Trophoblast cell (in vitro differentiated cells and primary cell): ENCODE data around the gene FRMPD4.

Experiments used
- DNase-seq, 2 donors: peaks; one replicate each; pipeline ENCODE4 v3.0.0-alpha.2; 2016
- H2AFZ ChIP-seq: 2 replicates; pipeline ENCODE4 v1.6.1; 2013; ENCODE audit warnings: low read length, moderate library complexity, mild to moderate bottlenecking; ENCODE audit not compliant: insufficient read depth, poor library complexity
- H2AK5ac ChIP-seq: 2 replicates; pipeline ENCODE4 v1.6.1; 2013; ENCODE audit warnings: mild to moderate bottlenecking, low read length
- H2BK120ac ChIP-seq: 2 replicates; pipeline ENCODE4 v1.6.1; 2013; ENCODE audit warnings: low read length, mild to moderate bottlenecking, moderate library complexity; ENCODE audit not compliant: insufficient read depth, poor library complexity
- H2BK12ac ChIP-seq: 2 replicates; pipeline ENCODE4 v1.6.1; 2013; ENCODE audit warnings: mild to moderate bottlenecking, low read length, moderate library complexity
- H2BK5ac ChIP-seq: 2 replicates; pipeline ENCODE4 v1.6.1; 2013; ENCODE audit warnings: low read length, low read depth, moderate library complexity, mild to moderate bottlenecking; ENCODE audit not compliant: poor library complexity
- H3K14ac ChIP-seq: 2 replicates; pipeline ENCODE4 v1.6.1; 2013; ENCODE audit warnings: mild to moderate bottlenecking, low read length
- H3K18ac ChIP-seq: 2 replicates; pipeline ENCODE4 v1.6.1; 2013; ENCODE audit warnings: mild to moderate bottlenecking, low read length
- H3K23ac ChIP-seq: 2 replicates; pipeline ENCODE4 v1.6.1; 2013; ENCODE audit warnings: low read length
- H3K27ac ChIP-seq: 2 replicates; pipeline ENCODE4 v1.5.1; 2013; ENCODE audit warnings: low read depth, mild to moderate bottlenecking, inconsistent platforms, low read length, moderate library complexity
- H3K27me3 ChIP-seq: 2 replicates; pipeline ENCODE4 v1.6.1; 2013; ENCODE audit warnings: inconsistent platforms, mild to moderate bottlenecking, low read length, moderate library complexity; ENCODE audit not compliant: insufficient read depth
- H3K36me3 ChIP-seq, 2 experiments: 1 replicate in 1 of 2; 2 replicates in 1 of 2; pipeline ENCODE4 v1.6.1; 2013; ENCODE audit warnings: low read length in 2 of 2, mild to moderate bottlenecking in 2 of 2, moderate library complexity in 1 of 2; ENCODE audit not compliant: insufficient read depth in 2 of 2, control insufficient read depth in 1 of 2
- H3K4ac ChIP-seq: 2 replicates; pipeline ENCODE4 v1.6.1; 2013; ENCODE audit warnings: low read depth, mild to moderate bottlenecking, low read length, moderate library complexity
- H3K4me1 ChIP-seq, 2 experiments: 1 replicate in 1 of 2; 2 replicates in 1 of 2; pipeline ENCODE4 v1.6.1; 2013; ENCODE audit warnings: low read length in 2 of 2, mild to moderate bottlenecking in 2 of 2, moderate library complexity in 1 of 2; ENCODE audit not compliant: insufficient read depth in 2 of 2, control insufficient read depth in 1 of 2
- H3K4me2 ChIP-seq: 2 replicates; pipeline ENCODE4 v1.6.1; 2013; ENCODE audit warnings: inconsistent platforms, mild to moderate bottlenecking, low read length, moderate library complexity
- H3K4me3 ChIP-seq: 2 replicates; pipeline ENCODE4 v1.5.1; 2013; ENCODE audit warnings: mild to moderate bottlenecking, low read depth, low read length, inconsistent platforms
- H3K79me1 ChIP-seq: one replicate; pipeline ENCODE4 v1.6.1; 2013; ENCODE audit warnings: low read length
- H3K79me2 ChIP-seq: 2 replicates; pipeline ENCODE4 v1.6.1; 2013; ENCODE audit warnings: low read length, mild to moderate bottlenecking; ENCODE audit not compliant: control insufficient read depth, insufficient read depth, poor library complexity
- H3K9ac ChIP-seq: 2 replicates; pipeline ENCODE4 v1.6.1; 2013; ENCODE audit warnings: mild to moderate bottlenecking, low read length
- H3K9me3 ChIP-seq: 2 replicates; pipeline ENCODE4 v1.6.1; 2013; ENCODE audit warnings: low read depth, mild to moderate bottlenecking, control low read depth, inconsistent platforms, low read length; ENCODE audit not compliant: insufficient read depth
- H4K12ac ChIP-seq: 2 replicates; pipeline ENCODE4 v1.6.1; 2013; ENCODE audit warnings: low read depth, mild to moderate bottlenecking, low read length, moderate library complexity
- H4K8ac ChIP-seq: 2 replicates; pipeline ENCODE4 v1.6.1; 2013; ENCODE audit warnings: low read depth, mild to moderate bottlenecking, low read length, moderate library complexity
- H4K91ac ChIP-seq: one replicate; pipeline ENCODE4 v1.6.1; 2013; ENCODE audit warnings: low read depth, mild to moderate bottlenecking, low read length, moderate library complexity
- WGBS: extraction: QIAGEN DNeasy Blood & Tissue Kit; methylation state at CpG from one replicate; pipeline ENCODE4 v1.1.7; 2013; ENCODE audit warnings: missing lambda C conversion rate; ENCODE audit not compliant: insufficient read length, insufficient coverage; ENCODE audit errors: extremely low coverage; 5-methylcytosine and 5-hydroxymethylcytosine counted together

Gene FRMPD4

DNA sequence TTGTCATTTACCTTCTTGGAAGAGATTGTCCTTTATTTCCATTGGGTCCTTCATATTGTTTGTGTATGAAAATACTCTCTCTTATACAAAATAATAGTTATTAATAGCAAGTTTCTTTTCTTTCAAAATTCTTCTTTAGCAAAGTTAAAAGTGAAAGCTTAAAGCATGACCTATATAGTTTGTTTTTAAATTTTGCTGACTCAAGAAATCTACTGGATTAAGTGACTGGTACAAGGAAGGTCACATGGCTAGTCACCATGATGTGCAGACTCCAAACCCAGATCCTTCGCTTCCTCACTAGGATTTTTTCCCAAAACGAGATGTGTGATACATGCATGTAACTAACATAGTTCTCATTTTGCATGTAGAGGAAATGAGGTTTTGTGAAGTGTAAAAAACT lies 322.7 kb downstream of the FRMPD4 start:
- no peaks in the 10 kb centered on the region for H3K36me3 ChIP-seq
- no peak overlapping the region for H3K23ac ChIP-seq
- no peak overlapping the region for H2BK5ac ChIP-seq
- no peaks in the 10 kb centered on the region for H3K79me1 ChIP-seq
- no peaks in the 10 kb centered on the region for H3K79me2 ChIP-seq
- H2AK5ac ChIP-seq: no peak overlapping the region
- no peak overlapping the region for H3K18ac ChIP-seq
- H3K14ac ChIP-seq: no peak overlapping the region
- H3K4me1 ChIP-seq: no peaks in the 10 kb centered on the region
- H2BK12ac ChIP-seq: no peak overlapping the region
- H4K91ac ChIP-seq: no peak overlapping the region
- no peak overlapping the region for H3K27ac ChIP-seq
- no peak for DNase-seq
- H3K4me2 ChIP-seq: no peak overlapping the region
- no peak overlapping the region for H3K4ac ChIP-seq
- no peak overlapping the region for H2BK120ac ChIP-seq
- no peak overlapping the region for H3K4me3 ChIP-seq
- no peak overlapping the region for H2AFZ ChIP-seq
- WGBS: no CpG with 5 or more reads among the region's 2 CpGs
- H4K8ac ChIP-seq: no peak overlapping the region
- no peaks in the 10 kb centered on the region for H3K9me3 ChIP-seq
- no peaks in the 10 kb centered on the region for H3K27me3 ChIP-seq
- H4K12ac ChIP-seq: no peak overlapping the region
- H3K9ac ChIP-seq: no peak overlapping the region

DNA sequence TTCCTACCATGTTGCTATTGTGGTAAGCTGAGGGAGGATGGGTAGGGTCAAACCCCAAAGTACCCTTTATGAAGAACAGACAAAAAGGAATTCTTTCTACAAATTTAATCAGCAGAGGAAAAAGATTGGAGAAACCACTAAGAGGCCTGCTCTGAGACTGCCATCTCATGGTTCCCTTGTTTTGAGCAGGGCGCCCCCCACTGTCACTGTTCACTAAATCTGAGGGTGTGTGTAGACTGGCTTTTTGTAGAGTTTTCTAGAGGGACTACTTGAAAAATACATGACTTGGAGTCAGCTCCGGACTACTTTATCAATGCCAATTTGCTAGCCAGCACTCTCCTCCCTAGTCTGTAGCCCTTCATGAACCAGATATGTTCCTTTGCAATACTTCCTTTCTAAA lies 324.8 kb downstream of the FRMPD4 start:
- Histone ChIP-seq H3K4me2 (no peak overlapping the region), H3K4me3 (no peak overlapping the region), H2AK5ac (no peak overlapping the region), H2BK5ac (no peak overlapping the region), H3K79me2 (no peaks in the 10 kb centered on the region), H3K36me3 (no peaks in the 10 kb centered on the region), H2BK12ac (no peak overlapping the region), H3K23ac (no peak overlapping the region), H3K27ac (no peak overlapping the region), H3K18ac (no peak overlapping the region), H4K91ac (no peak overlapping the region), H4K12ac (no peak overlapping the region), H3K27me3 (no peaks in the 10 kb centered on the region), H2BK120ac (no peak overlapping the region), H3K14ac (no peak overlapping the region), H3K4me1 (no peaks in the 10 kb centered on the region), H3K4ac (no peak overlapping the region), H3K9ac (no peak overlapping the region), H3K79me1 (no peaks in the 10 kb centered on the region), H3K9me3 (no peaks in the 10 kb centered on the region), H2AFZ (no peak overlapping the region), H4K8ac (no peak overlapping the region)
- WGBS: no CpG with 5 or more reads among the region's 2 CpGs
- DNase-seq: no peak

DNA sequence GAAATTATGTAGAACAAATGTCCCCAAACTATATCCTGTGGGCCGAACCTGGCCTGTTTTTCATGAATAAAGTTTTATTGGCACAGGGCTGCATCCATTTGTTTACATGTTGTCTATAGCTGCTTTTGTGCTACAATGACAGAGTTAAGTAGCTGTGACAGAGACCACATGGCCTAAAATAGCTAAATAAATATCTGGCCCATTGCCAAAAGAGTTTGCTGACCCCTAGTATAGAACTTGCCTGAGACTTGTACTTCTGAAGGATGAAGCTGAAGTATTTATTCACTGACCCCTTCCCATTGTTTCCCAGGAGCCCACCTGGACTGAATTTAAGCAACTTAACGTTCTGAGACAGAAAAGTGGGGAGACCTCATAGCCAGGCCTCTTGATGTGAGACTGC lies 325.6 kb downstream of the FRMPD4 start:
- Histone ChIP-seq H2AFZ (no peak overlapping the region), H3K36me3 (no peaks in the 10 kb centered on the region), H3K14ac (no peak overlapping the region), H3K79me1 (no peaks in the 10 kb centered on the region), H3K9ac (no peak overlapping the region), H4K91ac (no peak overlapping the region), H3K27ac (no peak overlapping the region), H3K4me3 (no peak overlapping the region), H3K9me3 (no peaks in the 10 kb centered on the region), H4K8ac (no peak overlapping the region), H3K18ac (no peak overlapping the region), H2BK120ac (no peak overlapping the region), H3K4me2 (no peak overlapping the region), H2BK5ac (no peak overlapping the region), H4K12ac (no peak overlapping the region), H2AK5ac (no peak overlapping the region), H2BK12ac (no peak overlapping the region), H3K4me1 (no peaks in the 10 kb centered on the region), H3K79me2 (no peaks in the 10 kb centered on the region), H3K27me3 (no peaks in the 10 kb centered on the region), H3K4ac (no peak overlapping the region), H3K23ac (no peak overlapping the region)
- no peak for DNase-seq
- WGBS: no CpG with 5 or more reads among the region's 2 CpGs

DNA sequence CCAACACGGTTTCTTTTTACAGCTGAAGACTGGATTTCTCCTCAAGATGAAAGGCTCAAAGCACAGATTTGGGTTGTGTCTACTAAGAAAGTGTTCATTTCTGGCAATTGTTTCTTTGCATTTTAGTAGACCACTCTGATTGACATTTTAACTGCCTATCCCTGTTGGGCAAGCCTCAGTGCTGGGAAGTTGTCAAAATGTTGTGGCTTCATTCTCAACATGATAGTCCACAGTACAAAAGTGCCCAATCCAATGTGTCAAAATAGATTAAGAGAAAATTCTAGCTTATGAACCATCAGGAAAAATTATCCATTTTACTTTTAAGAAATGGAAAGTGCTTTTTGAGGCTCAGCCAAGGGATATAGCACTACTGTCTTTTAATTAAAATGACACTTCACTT lies 329.0 kb downstream of the FRMPD4 start:
- no peak overlapping the region for H3K23ac ChIP-seq
- no peak overlapping the region for H3K9ac ChIP-seq

More for the DNA sequence above, 329.0 kb downstream of the FRMPD4 start:
- no peak overlapping the region for H3K4me2 ChIP-seq
- H3K18ac ChIP-seq: no peak overlapping the region
- no peaks in the 10 kb centered on the region for H3K4me1 ChIP-seq
- no peak overlapping the region for H2BK5ac ChIP-seq
- no peaks in the 10 kb centered on the region for H3K79me2 ChIP-seq
- H3K36me3 ChIP-seq: no peaks in the 10 kb centered on the region
- no peak overlapping the region for H3K27ac ChIP-seq
- no peak overlapping the region for H4K12ac ChIP-seq
- H3K27me3 ChIP-seq: no peaks in the 10 kb centered on the region
- no peaks in the 10 kb centered on the region for H3K79me1 ChIP-seq
- H2AK5ac ChIP-seq: no peak overlapping the region
- WGBS: no CpG with 5 or more reads among the region's 1 CpG
- no peak overlapping the region for H2AFZ ChIP-seq
- H3K4me3 ChIP-seq: no peak overlapping the region
- H2BK12ac ChIP-seq: no peak overlapping the region
- H3K4ac ChIP-seq: no peak overlapping the region
- H3K9me3 ChIP-seq: no peaks in the 10 kb centered on the region
- H4K8ac ChIP-seq: no peak overlapping the region
- no peak overlapping the region for H3K14ac ChIP-seq
- no peak for DNase-seq
- H4K91ac ChIP-seq: no peak overlapping the region
- no peak overlapping the region for H2BK120ac ChIP-seq
